HG03520 (cell line): ENCODE measurements around the gene STAC.
"Not testable (repeated sequence)": the region's sequence is repeated elsewhere in the genome, so short reads cannot be mapped to it uniquely, and the experiment has no call there.

Source experiments
- ATAC-seq: cut with Tn5 transposase; IDR thresholded peaks from one replicate; pipeline ENCODE4 v1.9.1; 2021; ENCODE audit warnings: mild to moderate bottlenecking, moderate library complexity; ENCODE audit not compliant: unreplicated experiment

The STAC gene

GRCh38 chr3:36562945-36563344 is 182.6 kb downstream of the STAC start:
- ATAC-seq = no peak

- ATAC-seq = no peak
Observed at GRCh38 chr3:36575241-36575640, 194.9 kb downstream of the STAC start.

GRCh38 chr3:36578418-36578817 is 198.1 kb downstream of the STAC start:
- not testable (repeated sequence) for ATAC-seq

- ATAC-seq = no peak
Observed at GRCh38 chr3:36579746-36580145, 199.4 kb downstream of the STAC start.

GRCh38 chr3:36580716-36581115 is 200.4 kb downstream of the STAC start:
- ATAC-seq = no peak

- ATAC-seq = no peak
Observed at GRCh38 chr3:36591959-36592358, 211.7 kb downstream of the STAC start.

GRCh38 chr3:36595511-36595910 is 215.2 kb downstream of the STAC start:
- no peak for ATAC-seq

- ATAC-seq = no peak
Observed at GRCh38 chr3:36596419-36596818, 216.1 kb downstream of the STAC start.

- no peak for ATAC-seq
Observed at GRCh38 chr3:36597422-36597821, 217.1 kb downstream of the STAC start.
